Transverse colon (tissue), 4 donors: ENCODE measurements around the gene CELSR1. TPM values are rescaled to one million over a fixed set of nuclear protein-coding genes. Genes with fewer than 3 reads are reported as not detected.

Source experiments
- DNase-seq: peaks from one replicate; pipeline ENCODE4 v3.0.0-alpha.2; 2019
- H3K27ac ChIP-seq, 4 donors: fragments of 200-600 bp; sonication (generic); 2 replicates each; pipeline ENCODE4 v1.5.1; 2016 to 2018; ENCODE audit warnings: inconsistent platforms in 4 of 4
- H3K27me3 ChIP-seq: fragments of 200-600 bp; sonication (generic); 2 replicates; pipeline ENCODE4 v1.5.1; 2017; ENCODE audit warnings: inconsistent platforms
- H3K36me3 ChIP-seq, 4 donors: fragments of 200-600 bp; sonication (generic); 2 replicates each; pipeline ENCODE4 v1.5.1; 2017 to 2019; ENCODE audit warnings: inconsistent platforms in 4 of 4
- H3K4me1 ChIP-seq, 4 donors: fragments of 200-600 bp; sonication (generic); 2 replicates each; pipeline ENCODE4 v1.5.1; 2017 to 2020; ENCODE audit warnings: inconsistent platforms in 4 of 4
- H3K4me3 ChIP-seq, 4 donors: fragments of 200-600 bp; sonication (generic); 1 replicate in 1 of 4; 2 replicates in 3 of 4; pipeline versions ENCODE4 v1.5.1 to v1.6.1; 2017 to 2019; ENCODE audit warnings: inconsistent platforms in 4 of 4
- H3K9me3 ChIP-seq, 2 donors: fragments of 200-600 bp; sonication (generic); 2 replicates each; pipeline ENCODE4 v1.5.1; 2017 to 2019; ENCODE audit warnings: inconsistent platforms in 2 of 2
- EP300 ChIP-seq: sonication (generic); formaldehyde crosslinking; IDR thresholded peaks from one replicate; pipeline ENCODE4 v1.6.1; 2017; ENCODE audit warnings: antibody characterized with exemption, low read depth
- POLR2A ChIP-seq: fragments of 450-650 bp; IDR thresholded peaks from one replicate; pipeline ENCODE4 v1.6.1; 2016; ENCODE audit warnings: antibody characterized with exemption, mild to moderate bottlenecking, moderate library complexity
- POLR2AphosphoS5 ChIP-seq, 3 donors: sonication (generic); formaldehyde crosslinking; IDR thresholded peaks; one replicate each; pipeline ENCODE4 v1.6.1; 2016; ENCODE audit warnings: antibody characterized with exemption in 3 of 3
- WGBS, 2 donors: methylation state at CpG; one replicate each; pipeline ENCODE4 v1.1.5; 2018; ENCODE audit warnings: low coverage in 1 of 2; 5-methylcytosine and 5-hydroxymethylcytosine counted together
- in situ Hi-C, 4 donors: fragments of 200-750 bp; cut with MboI; loops; one replicate each; pipeline versions ENCODE4 v1.15.0 to v1.15.1; 2017; ENCODE audit warnings: low sequenced_read_pairs in 3 of 4, low pct_ligation_motif_present in 1 of 4, low pct_unique_long_range_greater_than_20kb in 1 of 4
- intact Hi-C: fragments of 100-400 bp; cut with DNase I; formaldehyde crosslinking; loops from one replicate; pipeline ENCODE4 v1.15.1; 2023; ENCODE audit warnings: low total_unique reads
- total RNA-seq, 4 donors: library from RNA; depleted of rRNA; stranded (reverse); fragments of >200 nt; gene quantifications; one replicate each; pipeline ENCODE4 v1.1.0, GENCODE V29; 2016
- TF ChIP-seq, protein P1 (sequence below), 5 experiments: fragments of 200-600 bp in 3 of 5; fragments of 450-650 bp in 2 of 5; sonication (generic) in 3 of 5; IDR thresholded peaks; 1 replicate in 2 of 5; 2 replicates in 3 of 5; pipeline ENCODE4 v1.5.1; 2016 to 2017; ENCODE audit warnings: antibody characterized with exemption in 5 of 5, inconsistent platforms in 3 of 5, mild to moderate bottlenecking in 2 of 5, moderate library complexity in 1 of 5

Gene CELSR1
- total RNA-seq, 4 donors from 2014 or later = 0.96 to 2.5 (median 1.4) TPM

- no peak overlapping the region for H3K27ac ChIP-seq
- H3K4me3 ChIP-seq = no peak overlapping the region
- no peaks in the 10 kb centered on the region for H3K27me3 ChIP-seq
- H3K36me3 ChIP-seq = no peaks in the 10 kb centered on the region
- in situ Hi-C loops (loop anchor here (10.0 to 25.0 kb wide), 7 partner anchors 162 to 438 kb away; partner anchors contain the start of genes CERK (in 1 of the 4) and TBC1D22A (in 1 of the 4)), intact Hi-C loops (no loop called here)
- no peak for DNase-seq
- no peaks in the 10 kb centered on the region for H3K9me3 ChIP-seq
- H3K4me1 ChIP-seq = peaks cover 9 to 28% (median 17%) of the 10 kb centered on the region in 4 donors
- 86% methylated on average over 17 of the region's 17 CpGs; no CpG with 5 or more reads in 1 of the 2 donors for WGBS, 2 donors
- TF ChIP-seq POLR2A = no peak
- TF ChIP-seq, protein P1, sequence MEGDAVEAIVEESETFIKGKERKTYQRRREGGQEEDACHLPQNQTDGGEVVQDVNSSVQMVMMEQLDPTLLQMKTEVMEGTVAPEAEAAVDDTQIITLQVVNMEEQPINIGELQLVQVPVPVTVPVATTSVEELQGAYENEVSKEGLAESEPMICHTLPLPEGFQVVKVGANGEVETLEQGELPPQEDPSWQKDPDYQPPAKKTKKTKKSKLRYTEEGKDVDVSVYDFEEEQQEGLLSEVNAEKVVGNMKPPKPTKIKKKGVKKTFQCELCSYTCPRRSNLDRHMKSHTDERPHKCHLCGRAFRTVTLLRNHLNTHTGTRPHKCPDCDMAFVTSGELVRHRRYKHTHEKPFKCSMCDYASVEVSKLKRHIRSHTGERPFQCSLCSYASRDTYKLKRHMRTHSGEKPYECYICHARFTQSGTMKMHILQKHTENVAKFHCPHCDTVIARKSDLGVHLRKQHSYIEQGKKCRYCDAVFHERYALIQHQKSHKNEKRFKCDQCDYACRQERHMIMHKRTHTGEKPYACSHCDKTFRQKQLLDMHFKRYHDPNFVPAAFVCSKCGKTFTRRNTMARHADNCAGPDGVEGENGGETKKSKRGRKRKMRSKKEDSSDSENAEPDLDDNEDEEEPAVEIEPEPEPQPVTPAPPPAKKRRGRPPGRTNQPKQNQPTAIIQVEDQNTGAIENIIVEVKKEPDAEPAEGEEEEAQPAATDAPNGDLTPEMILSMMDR (IDR thresholded peaks at IDR 0.05) = no peak
- TF ChIP-seq POLR2AphosphoS5 (IDR thresholded peaks at IDR 0.05) = no peak
- TF ChIP-seq EP300 = no peak
Observed at GRCh38 chr22:46549971-46550641, 12.7 kb upstream of the CELSR1 start.

DNA sequence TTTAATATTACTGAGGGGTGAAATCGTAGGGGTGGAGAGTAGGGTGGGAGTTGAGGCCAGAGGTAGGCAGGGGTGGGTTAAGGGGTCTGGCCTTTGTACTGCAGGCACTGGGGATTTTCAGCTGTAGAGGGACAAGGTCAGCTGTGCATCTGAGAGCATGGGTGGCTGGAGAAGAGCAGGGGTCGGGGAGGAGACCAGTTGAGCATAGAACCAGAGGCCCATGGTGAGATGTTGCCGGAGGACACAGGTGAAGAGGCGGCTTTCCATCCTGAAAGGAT is 12.1 kb upstream of the CELSR1 start:
- no peak for TF ChIP-seq POLR2AphosphoS5 (IDR thresholded peaks at IDR 0.05)
- TF ChIP-seq, protein P1 (IDR thresholded peaks at IDR 0.05) = no peak
- no peak for TF ChIP-seq EP300
- TF ChIP-seq POLR2A = no peak
- Histone ChIP-seq H3K27me3 (no peaks in the 10 kb centered on the region), H3K27ac (no peak overlapping the region), H3K4me3 (no peak overlapping the region), H3K4me1 (peaks cover 9 to 28% (median 17%) of the 10 kb centered on the region in 4 donors), H3K9me3 (no peaks in the 10 kb centered on the region), H3K36me3 (no peaks in the 10 kb centered on the region)
- DNase-seq = no peak
- WGBS, 2 donors = 80 to 84% methylated on average over 2 to 4 of the region's 4 CpGs
- intact Hi-C loops = no loop called here
- in situ Hi-C loops = loop anchor here (10.0 to 25.0 kb wide), 4 partner anchors 185 to 437 kb away; no protein-coding TSS in a partner anchor

DNA sequence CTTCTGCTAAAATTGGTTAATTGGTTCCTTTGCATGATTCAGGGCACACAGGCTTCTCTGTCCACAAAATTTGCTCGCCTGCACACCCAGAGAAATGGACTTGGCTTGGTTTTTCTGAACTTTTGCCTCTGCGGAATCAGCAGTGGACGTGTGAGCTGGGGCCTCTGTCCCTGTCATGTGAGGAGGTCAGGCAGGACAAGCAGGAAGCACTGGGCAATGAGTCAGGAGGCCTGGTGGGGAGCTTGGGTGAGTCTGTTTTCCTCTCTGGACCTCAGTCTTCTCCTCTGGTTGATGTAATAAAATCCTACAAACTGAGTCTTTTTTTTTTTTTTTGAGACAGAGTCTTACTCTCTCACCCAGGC is 10.4 kb upstream of the CELSR1 start:
- WGBS, 2 donors = 47% methylated on average over 3 of the region's 3 CpGs; no CpG with 5 or more reads in 1 of the 2 donors
- Histone ChIP-seq H3K27ac (peak overlapping the region; percentile 62 to 75 (median 70)), H3K36me3 (no peaks in the 10 kb centered on the region), H3K4me3 (no peak overlapping the region), H3K4me1 (peaks cover 9 to 28% (median 17%) of the 10 kb centered on the region in 4 donors), H3K27me3 (no peaks in the 10 kb centered on the region), H3K9me3 (no peaks in the 10 kb centered on the region)
- peak; percentile 51 for DNase-seq
- intact Hi-C loops = no loop called here
- in situ Hi-C loops = loop anchor here (10.0 to 25.0 kb wide), 4 partner anchors 183 to 436 kb away; no protein-coding TSS in a partner anchor
- TF ChIP-seq EP300 (no peak), POLR2AphosphoS5 (IDR thresholded peaks at IDR 0.05) (peak in 1 of 3 donors; percentile 28)

GRCh38 chr22:46547179-46547882 is 9.9 kb upstream of the CELSR1 start:
- intact Hi-C loops = no loop called here
- in situ Hi-C loops = loop anchor here (10.0 to 25.0 kb wide), 4 partner anchors 183 to 435 kb away; no protein-coding TSS in a partner anchor
- WGBS, 2 donors = 60 to 97% methylated on average over 6 to 17 of the region's 21 CpGs
- TF ChIP-seq, protein P1 (IDR thresholded peaks at IDR 0.05) = no peak
- TF ChIP-seq POLR2AphosphoS5 (IDR thresholded peaks at IDR 0.05) = no peak
- TF ChIP-seq POLR2A = no peak
- TF ChIP-seq EP300 = no peak
- Histone ChIP-seq H3K36me3 (no peaks in the 10 kb centered on the region), H3K9me3 (no peaks in the 10 kb centered on the region), H3K4me3 (no peak overlapping the region), H3K27me3 (no peaks in the 10 kb centered on the region), H3K27ac (peak overlapping the region; percentile 62 to 75 (median 70)), H3K4me1 (peaks cover 9 to 28% (median 17%) of the 10 kb centered on the region in 4 donors)
- no peak for DNase-seq
